Vagina (tissue), 2 donors: ENCODE results near the gene SULT1A1.

Source experiments
- POLR2A ChIP-seq, 2 donors: fragments of 450-650 bp; IDR thresholded peaks; one replicate each; pipeline ENCODE4 v1.6.1; 2017; ENCODE audit warnings: antibody characterized with exemption in 2 of 2, mild to moderate bottlenecking in 2 of 2, moderate library complexity in 2 of 2
- POLR2AphosphoS5 ChIP-seq, 2 donors: sonication (generic); formaldehyde crosslinking; IDR thresholded peaks; one replicate each; pipeline ENCODE4 v1.9.0; 2017; ENCODE audit warnings: antibody characterized with exemption in 2 of 2, mild to moderate bottlenecking in 2 of 2, low read depth in 1 of 2; ENCODE audit not compliant: insufficient read depth in 1 of 2
- TF ChIP-seq, protein P1 (sequence below), 3 experiments: fragments of 450-650 bp in 2 of 3; fragments of 200-600 bp in 1 of 3; sonication (generic) in 1 of 3; IDR thresholded peaks; one replicate each; pipeline ENCODE4 v1.5.1; 2017 to 2019; ENCODE audit warnings: antibody characterized with exemption in 3 of 3, mild to moderate bottlenecking in 2 of 3, moderate library complexity in 2 of 3

DNA sequence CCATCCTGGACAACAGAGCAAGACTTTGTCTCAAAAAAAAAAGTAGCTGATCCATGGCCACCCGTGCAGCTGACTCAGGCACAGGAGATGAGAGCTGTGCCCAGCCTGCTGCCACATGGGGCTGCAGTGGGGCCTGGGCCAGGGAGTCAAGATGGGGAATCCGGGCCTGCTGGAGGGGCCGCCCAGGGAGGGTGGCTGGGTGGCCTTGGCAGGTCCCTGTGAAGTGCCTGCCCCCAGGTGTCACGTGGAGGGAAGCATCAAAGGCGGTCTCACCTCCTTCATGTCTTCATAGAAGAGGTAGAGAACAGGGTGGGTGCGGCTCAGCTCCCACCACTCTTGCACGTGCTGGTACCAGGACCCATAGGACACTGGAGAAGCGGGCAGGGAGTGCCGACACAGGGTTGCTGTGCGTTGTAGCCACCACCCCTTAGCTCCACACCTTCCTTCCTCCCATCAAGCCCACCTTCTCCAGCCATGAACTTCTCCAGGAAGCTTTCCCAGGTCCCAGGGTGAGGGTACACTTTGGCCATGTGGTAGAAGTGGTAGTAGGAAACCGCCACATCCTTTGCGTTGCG lies 16.8 kb downstream of the SULT1A1 start:
- TF ChIP-seq, protein P1, sequence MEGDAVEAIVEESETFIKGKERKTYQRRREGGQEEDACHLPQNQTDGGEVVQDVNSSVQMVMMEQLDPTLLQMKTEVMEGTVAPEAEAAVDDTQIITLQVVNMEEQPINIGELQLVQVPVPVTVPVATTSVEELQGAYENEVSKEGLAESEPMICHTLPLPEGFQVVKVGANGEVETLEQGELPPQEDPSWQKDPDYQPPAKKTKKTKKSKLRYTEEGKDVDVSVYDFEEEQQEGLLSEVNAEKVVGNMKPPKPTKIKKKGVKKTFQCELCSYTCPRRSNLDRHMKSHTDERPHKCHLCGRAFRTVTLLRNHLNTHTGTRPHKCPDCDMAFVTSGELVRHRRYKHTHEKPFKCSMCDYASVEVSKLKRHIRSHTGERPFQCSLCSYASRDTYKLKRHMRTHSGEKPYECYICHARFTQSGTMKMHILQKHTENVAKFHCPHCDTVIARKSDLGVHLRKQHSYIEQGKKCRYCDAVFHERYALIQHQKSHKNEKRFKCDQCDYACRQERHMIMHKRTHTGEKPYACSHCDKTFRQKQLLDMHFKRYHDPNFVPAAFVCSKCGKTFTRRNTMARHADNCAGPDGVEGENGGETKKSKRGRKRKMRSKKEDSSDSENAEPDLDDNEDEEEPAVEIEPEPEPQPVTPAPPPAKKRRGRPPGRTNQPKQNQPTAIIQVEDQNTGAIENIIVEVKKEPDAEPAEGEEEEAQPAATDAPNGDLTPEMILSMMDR (IDR thresholded peaks at IDR 0.05), result no peak
- TF ChIP-seq POLR2A (IDR thresholded peaks at IDR 0.05) (no peak), POLR2AphosphoS5 (IDR thresholded peaks at IDR 0.05; ENCODE audit: insufficient read depth in 1 of 2, low read depth in 1 of 2) (no peak)
